Gastrocnemius medialis (tissue), 4 donors: Measurements from ENCODE around the gene MYBPH. TPM values are rescaled to one million over a fixed set of nuclear protein-coding genes. Genes with fewer than 3 reads are reported as not detected.

Experiments used
- ATAC-seq, 2 donors: fragments of 150-250 bp; one replicate each; pipeline ENCODE4 v1.9.1; 2016
- DNase-seq, 2 donors: peaks; one replicate each; pipeline ENCODE4 v3.0.0-alpha.2; 2019
- H3K27ac ChIP-seq, 4 donors: fragments of 200-600 bp; sonication (generic); 1 replicate in 1 of 4; 2 replicates in 3 of 4; pipeline ENCODE4 v1.5.1; 2016 to 2018; ENCODE audit warnings: mild to moderate bottlenecking in 2 of 4, moderate library complexity in 1 of 4
- H3K27me3 ChIP-seq, 3 donors: fragments of 200-600 bp; sonication (generic) in 2 of 3; 1 replicate in 1 of 3; 2 replicates in 2 of 3; pipeline versions ENCODE4 v1.5.1 to v1.6.0; 2016 to 2019; ENCODE audit warnings: mild to moderate bottlenecking in 1 of 3, moderate library complexity in 1 of 3
- H3K36me3 ChIP-seq, 2 donors: fragments of 200-600 bp; sonication (generic) in 1 of 2; one replicate each; pipeline ENCODE4 v1.5.1; 2017 to 2018
- H3K4me1 ChIP-seq, 2 donors: fragments of 200-600 bp; sonication (generic) in 1 of 2; one replicate each; pipeline ENCODE4 v1.5.1; 2016 to 2017; ENCODE audit warnings: mild to moderate bottlenecking in 2 of 2
- H3K4me3 ChIP-seq, 4 donors: fragments of 200-600 bp; sonication (generic) in 3 of 4; 1 replicate in 1 of 4; 2 replicates in 3 of 4; pipeline ENCODE4 v1.5.1; 2016 to 2019; ENCODE audit warnings: mild to moderate bottlenecking in 2 of 4
- H3K9me3 ChIP-seq, 3 donors: fragments of 200-600 bp; sonication (generic) in 2 of 3; 1 replicate in 1 of 3; 2 replicates in 2 of 3; pipeline ENCODE4 v1.5.1; 2016 to 2019
- POLR2A ChIP-seq, 2 donors: fragments of 450-650 bp; IDR thresholded peaks; one replicate each; pipeline ENCODE4 v1.6.1; 2017; ENCODE audit warnings: antibody characterized with exemption in 2 of 2, mild to moderate bottlenecking in 2 of 2, moderate library complexity in 2 of 2
- in situ Hi-C, 4 donors: fragments of 200-750 bp; cut with MboI; loops; one replicate each; pipeline versions ENCODE4 v1.15.0 to v1.8.0; 2017; ENCODE audit warnings: low sequenced_read_pairs in 4 of 4
- intact Hi-C: fragments of 100-400 bp; cut with DNase I; formaldehyde crosslinking; loops from one replicate; pipeline ENCODE4 v1.15.1; 2023; ENCODE audit warnings: low total_unique reads
- total RNA-seq, 4 donors: library from RNA; depleted of rRNA; stranded (reverse); fragments of >200 nt; gene quantifications; one replicate each; pipeline versions ENCODE4 v1.1.0 to v1.2.3, GENCODE V29; 2016
- TF ChIP-seq, protein P1 (sequence below), 5 experiments: fragments of 450-650 bp in 3 of 5; fragments of 200-600 bp in 2 of 5; sonication (generic) in 2 of 5; IDR thresholded peaks in 4 of 5; conservative IDR thresholded peaks in 1 of 5; 1 replicate in 4 of 5; 2 replicates in 1 of 5; pipeline ENCODE4 v1.5.1; 2016 to 2019; ENCODE audit warnings: antibody characterized with exemption in 5 of 5, mild to moderate bottlenecking in 3 of 5, moderate library complexity in 3 of 5

The MYBPH gene
- total RNA-seq, 4 donors from 2014 or later, result 7.4 to 260 (median 45.5) TPM

DNA sequence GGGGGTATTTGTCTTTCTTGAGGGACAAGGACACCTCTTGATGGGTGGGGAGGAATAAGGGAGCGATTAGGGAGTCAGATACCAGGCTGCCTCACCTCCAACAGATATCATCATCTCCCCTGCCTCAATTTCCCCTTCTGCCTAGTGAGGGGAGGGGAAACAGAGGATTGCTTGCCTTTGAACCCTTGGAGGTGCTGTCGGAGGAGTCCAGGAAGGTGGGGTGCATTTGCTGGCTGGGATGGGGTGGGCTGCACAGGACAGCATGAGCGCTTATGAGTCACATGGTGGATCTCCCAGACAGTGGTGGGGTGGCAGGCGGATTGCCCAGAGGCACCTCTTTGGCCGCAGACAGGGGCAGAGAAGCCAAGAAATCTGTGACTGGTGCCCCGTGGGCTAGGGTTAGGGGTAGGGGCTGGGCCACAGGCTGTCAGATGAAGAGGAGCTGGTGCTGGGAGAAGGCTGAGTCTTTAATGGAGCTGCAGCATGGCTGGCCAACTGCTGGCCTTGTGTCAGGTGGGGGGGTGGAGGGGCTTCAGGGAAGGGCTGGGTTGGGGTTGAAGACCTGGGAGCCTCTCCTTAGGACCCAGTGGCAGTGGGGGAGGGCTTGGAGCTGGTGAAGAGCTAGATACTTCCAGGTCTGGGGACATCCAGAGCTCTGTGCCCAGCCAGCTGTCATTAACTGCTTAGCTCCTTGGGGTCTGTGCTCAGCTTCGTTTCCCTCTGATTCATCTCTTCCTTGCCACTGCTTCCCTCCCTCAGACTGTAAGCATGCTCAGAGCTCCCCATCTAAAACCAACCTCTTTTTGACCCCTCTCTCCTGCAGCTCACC, 55.1 kb downstream of the MYBPH start:
- Histone ChIP-seq H3K27me3 (no peaks in the 10 kb centered on the region), H3K9me3 (no peaks in the 10 kb centered on the region), H3K4me3 (no peak overlapping the region), H3K4me1 (peaks cover 6 to 9% of the 10 kb centered on the region in 2 donors), H3K36me3 (no peaks in the 10 kb centered on the region), H3K27ac (no peak overlapping the region)
- TF ChIP-seq POLR2A (IDR thresholded peaks at IDR 0.05), result no peak
- TF ChIP-seq, protein P1, sequence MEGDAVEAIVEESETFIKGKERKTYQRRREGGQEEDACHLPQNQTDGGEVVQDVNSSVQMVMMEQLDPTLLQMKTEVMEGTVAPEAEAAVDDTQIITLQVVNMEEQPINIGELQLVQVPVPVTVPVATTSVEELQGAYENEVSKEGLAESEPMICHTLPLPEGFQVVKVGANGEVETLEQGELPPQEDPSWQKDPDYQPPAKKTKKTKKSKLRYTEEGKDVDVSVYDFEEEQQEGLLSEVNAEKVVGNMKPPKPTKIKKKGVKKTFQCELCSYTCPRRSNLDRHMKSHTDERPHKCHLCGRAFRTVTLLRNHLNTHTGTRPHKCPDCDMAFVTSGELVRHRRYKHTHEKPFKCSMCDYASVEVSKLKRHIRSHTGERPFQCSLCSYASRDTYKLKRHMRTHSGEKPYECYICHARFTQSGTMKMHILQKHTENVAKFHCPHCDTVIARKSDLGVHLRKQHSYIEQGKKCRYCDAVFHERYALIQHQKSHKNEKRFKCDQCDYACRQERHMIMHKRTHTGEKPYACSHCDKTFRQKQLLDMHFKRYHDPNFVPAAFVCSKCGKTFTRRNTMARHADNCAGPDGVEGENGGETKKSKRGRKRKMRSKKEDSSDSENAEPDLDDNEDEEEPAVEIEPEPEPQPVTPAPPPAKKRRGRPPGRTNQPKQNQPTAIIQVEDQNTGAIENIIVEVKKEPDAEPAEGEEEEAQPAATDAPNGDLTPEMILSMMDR (IDR thresholded peaks at IDR 0.05 in 4 of 5, conservative IDR thresholded peaks at IDR 0.05 in 1 of 5), result no peak
- DNase-seq, result no peak
- in situ Hi-C loops (no loop called here), intact Hi-C loops (no loop called here)
- no peak for ATAC-seq

Other genes starting within 250 kb of the MYBPH start
- 10 to 100 TPM; 12.1 to 24.0 (median 12.6) TPM for gene KLHL12, start 248.6 kb downstream of the MYBPH start, total RNA-seq
- 100 to 1,000 TPM; 103 to 133 (median 119) TPM for gene ADIPOR1, start 217.5 kb downstream of the MYBPH start, total RNA-seq
- gene CYB5R1, start 208.6 kb downstream of the MYBPH start, total RNA-seq, result 100 to 1,000 TPM; 349 to 677 (median 419) TPM
- 10 to 100 TPM; 28.7 to 41.4 (median 30.6) TPM for gene TMEM183A, start 168.5 kb downstream of the MYBPH start, total RNA-seq
- 10 to 100 TPM in 3 of 4 donors, 1 to 10 TPM in 1; 8.4 to 45.5 (median 33.1) TPM for gene PPFIA4, start 149.3 kb downstream of the MYBPH start, total RNA-seq
- 100 to 1,000 TPM in 1 of 4 donors, 10 to 100 TPM in 3; 21.4 to 146 (median 73.1) TPM for gene MYOG, start 89.8 kb downstream of the MYBPH start, total RNA-seq
- 1 to 10 TPM in 2 of 4 donors, under 1 TPM in 2; 0.25 to 5.6 (median 1.7) TPM for gene ADORA1, start 48.1 kb downstream of the MYBPH start, total RNA-seq
- gene CHI3L1, start 10.9 kb upstream of the MYBPH start, total RNA-seq, result 10 to 100 TPM in 2 of 4 donors, 1 to 10 TPM in 2; 4.0 to 19.7 (median 9.9) TPM
- under 1 TPM in 1 of 4 donors, not detected in 3; 0.20 TPM for gene CHIT1, start 53.8 kb upstream of the MYBPH start, total RNA-seq
- gene BTG2, start 129.7 kb upstream of the MYBPH start, total RNA-seq, result 100 to 1,000 TPM in 1 of 4 donors, 10 to 100 TPM in 3; 48.0 to 286 (median 74.9) TPM
- 10 to 100 TPM in 1 of 4 donors, 1 to 10 TPM in 3; 6.3 to 15.8 (median 7.8) TPM for gene FMOD, start 175.3 kb upstream of the MYBPH start, total RNA-seq